NK-92 (cell line): Measurements from ENCODE around the gene SLC38A8.

Experiments used
- DNase-seq: peaks from one replicate; lab custom pipeline; 2025; ENCODE audit not compliant: unreplicated experiment; lab: John Stamatoyannopoulos, UW

SLC38A8 gene

GRCh38 chr16:84042308-84042878, at the start of gene SLC38A8:
SLC38A8 (minus strand) TSS chr16:84042795; CDS start chr16:84042157, 638 bp downstream.
- no peak for DNase-seq

DNA sequence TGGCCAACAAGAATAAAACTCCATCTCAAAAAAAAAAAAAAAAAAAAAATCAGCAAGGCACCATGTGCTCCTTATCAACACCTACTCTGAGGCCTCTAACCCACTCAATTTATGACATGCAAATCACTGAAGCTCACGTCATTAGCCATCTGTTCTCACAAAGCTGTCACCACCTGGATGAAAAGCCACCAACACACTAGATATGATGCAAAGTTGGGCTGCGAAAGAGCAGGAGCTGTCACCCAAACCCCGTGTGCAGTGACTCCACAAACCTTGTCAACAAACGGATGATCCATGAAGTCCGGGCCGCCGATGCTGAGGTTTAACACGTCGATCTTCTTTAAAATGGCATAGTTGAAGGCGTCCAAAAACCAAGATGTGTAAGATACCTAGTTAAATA, 48.9 kb upstream of the SLC38A8 start:
- no peak for DNase-seq

DNA sequence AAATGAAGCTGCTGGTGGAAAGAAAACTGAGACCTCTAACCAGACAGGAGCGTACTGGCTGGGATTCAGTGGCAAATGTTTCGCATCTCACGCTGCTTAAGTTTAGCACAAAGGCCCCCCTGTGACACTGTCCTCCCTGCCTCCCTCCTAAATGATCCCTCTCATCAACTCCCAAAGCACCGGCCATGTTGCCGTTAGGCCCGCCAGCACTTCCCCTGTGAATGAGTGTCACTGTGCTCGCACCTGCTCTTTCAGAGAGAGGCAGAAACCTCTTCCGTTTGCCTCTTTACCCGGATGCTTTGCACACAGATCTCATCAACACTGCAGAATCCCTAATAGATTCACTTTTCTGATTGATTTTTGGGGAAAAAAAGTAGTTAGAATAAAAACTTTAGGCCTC, 47.6 kb upstream of the SLC38A8 start:
- DNase-seq = no peak

DNA sequence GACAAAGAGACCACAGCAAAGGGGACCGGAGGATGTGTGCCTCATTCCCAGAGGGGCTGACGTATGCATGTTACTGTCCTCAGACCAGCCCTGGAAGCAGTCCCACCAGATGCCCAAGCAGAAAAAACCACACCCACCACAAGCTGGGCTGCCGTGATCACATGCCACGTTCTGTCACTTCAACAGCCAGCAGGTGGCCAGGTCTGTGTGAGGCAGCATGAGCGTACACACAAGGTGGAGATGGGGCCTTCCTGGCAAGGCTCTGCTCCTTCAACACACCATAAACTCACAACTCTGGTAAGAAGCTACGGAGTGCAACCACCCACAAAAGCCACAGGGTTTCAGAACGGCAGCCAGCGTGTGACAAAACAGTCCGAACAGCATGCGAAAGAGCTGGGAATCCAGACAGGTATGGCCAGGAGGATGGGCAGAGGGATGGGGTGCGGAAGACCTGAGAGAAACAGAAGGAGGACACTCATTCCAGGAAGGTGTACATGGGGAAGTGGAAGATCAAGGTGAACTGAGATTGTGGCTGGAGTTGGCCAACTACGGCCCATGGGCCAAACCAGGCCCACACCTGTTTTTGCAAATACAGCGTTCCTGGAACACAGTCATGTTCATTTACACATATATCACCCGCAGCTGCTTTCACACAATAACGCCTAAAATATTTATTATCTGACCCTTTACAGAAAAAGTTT, 46.2 kb upstream of the SLC38A8 start:
- DNase-seq = no peak

DNA sequence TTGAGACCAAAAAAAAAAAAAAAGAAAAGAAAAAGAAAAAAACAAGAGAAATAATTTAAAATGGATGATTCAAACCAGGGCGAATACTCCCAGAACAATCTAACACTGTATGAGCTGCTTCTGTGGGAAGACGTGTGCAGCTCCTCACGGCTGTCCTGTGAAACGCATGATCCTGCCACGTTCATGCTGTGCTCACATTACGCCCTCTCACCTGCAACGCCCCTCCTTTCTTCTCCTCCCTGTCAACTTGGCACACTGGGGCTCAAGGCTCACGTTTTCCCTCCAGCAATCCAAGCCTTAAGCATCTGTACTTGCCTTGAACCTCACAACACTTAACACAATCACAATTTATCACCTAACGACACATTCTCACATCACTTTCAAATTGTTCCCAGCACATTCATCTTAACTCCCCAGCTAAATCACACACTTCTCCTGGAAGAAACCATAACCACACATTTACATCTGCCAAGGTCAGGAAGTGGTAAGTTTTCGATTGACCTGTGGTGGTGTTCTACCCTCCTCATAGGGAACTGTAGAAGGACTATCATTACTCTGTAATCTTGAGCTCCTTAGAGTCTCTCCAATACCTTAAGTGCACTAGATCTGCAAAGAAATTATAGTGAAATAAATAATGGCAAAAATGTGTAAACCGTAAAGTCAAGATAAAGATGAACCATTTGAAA, 45.0 kb upstream of the SLC38A8 start:
- DNase-seq = no peak

DNA sequence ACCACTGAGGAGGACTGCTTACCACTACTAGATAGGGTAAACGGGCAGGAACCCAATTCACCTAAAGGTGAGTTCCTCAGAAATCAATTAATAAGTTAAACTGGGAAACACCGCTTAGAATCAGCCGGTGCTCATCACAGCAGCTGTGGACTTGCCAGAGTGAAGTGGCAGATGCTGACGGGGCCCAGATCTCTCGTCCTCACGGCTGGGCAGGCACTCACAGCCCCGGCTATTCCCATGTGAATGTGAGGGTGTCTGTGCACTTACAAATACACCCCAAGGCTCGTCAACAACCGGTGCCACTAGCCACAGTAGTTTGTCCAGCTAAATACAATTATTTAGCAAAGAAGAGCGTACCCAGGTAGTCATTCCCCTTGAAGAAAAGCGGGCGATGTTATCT, 44.4 kb upstream of the SLC38A8 start:
- DNase-seq = no peak

- DNase-seq = no peak
Measured at GRCh38 chr16:84086341-84086740, 43.7 kb upstream of the SLC38A8 start.

DNA sequence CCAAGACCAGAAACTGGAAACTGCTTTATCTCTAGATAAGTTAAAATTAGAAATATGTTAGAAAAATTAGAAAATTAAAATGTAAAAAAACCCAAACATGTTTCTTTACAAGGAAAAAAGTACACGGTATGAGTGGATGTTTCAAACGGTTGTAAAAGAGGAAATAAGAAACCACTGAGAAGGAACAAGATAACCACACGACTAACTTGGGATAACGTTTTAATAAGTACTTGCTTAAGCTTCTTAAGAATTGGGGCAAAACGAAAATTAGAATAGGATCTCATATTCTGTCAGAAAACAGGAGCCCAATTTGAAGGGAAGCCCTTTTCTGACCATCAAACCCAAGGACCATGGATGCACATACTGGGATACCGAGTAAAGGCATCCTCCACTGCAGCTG, 43.2 kb upstream of the SLC38A8 start:
- no peak for DNase-seq

DNA sequence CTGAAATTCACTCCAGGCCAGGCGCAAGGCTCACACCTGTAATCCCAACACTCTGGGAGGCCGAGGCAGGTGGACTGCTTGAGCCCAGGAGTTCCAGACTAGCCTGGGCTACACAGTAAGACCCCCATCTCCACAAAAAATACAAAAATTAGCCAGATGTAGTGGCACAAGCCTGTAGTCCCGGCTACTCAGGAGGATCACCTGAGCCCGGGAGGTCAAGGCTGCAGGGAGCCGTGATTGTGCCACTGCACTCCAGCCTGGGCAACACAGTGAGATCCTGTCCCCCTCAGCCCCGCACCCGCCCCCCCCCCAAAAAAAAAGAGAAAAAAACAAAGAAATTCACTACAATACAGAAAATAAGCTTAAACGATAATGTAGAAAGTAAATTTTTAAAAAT, 42.7 kb upstream of the SLC38A8 start:
- no peak for DNase-seq

DNA sequence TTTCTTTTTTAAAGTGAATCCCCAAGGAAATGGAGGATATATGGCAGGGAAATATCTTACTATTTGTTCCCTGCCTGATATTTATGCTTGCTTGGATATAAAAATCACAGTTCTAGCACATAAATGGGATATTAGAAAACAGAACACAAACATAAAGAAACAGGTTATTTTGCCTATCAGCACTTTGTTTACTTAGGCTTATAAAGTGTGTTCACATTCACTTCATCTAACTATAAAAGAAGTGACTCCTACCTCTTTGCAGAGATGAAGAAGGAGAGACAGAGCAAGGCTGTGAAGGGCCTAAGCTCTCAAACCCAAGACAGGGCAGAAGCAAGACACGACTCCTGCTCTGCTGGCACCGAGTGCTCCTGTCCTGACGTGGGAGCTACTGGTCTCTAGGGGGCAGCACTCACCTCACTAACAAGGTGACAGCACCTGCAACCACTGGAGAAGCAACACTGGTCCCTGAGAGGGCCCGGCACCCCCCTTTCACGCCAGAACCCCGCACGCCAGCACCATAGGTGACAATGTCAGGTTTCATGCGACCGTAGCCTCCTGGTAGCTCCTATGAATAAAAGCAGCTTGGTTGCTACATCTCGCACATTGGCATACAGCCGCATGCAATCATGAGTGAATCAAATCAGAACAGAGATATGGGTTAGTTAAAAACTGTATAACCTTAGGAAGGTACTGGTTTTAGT, 42.1 kb upstream of the SLC38A8 start:
- no peak for DNase-seq

DNA sequence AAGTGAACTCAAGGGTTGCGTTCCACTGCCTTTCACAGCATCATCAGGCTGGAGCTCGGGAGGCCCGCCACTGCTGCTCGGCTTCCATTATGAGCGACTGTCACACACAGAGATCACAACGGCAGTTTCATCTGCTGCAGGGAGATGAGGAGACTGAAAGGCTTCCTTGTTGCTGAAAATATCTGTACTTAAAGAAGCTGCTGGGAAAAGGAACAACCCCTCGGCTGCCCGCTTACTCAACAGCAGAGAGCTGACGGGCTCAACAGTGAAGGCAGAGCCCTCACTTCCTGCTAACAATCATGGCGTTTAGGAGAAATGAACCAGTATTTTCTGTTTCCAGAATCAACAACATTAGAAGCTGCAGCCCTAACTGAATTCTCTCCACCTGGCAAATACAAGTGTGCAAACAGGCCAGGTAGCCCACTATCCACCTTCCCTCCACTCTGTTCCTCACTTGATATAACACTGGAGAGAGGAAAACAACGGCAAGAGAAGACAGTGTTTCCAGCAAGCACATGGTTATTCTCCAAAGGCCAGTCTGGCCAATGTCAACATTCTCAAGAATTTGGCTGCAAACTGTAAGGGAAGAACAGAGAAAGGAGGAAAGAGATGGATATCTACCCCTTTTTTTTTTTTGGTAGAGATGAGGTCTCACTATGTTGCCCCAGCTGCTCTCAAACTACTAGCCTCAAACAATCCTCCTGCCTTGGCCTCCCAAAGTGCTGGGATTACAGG, 40.4 kb upstream of the SLC38A8 start:
- DNase-seq = no peak

GRCh38 chr16:84082110-84082509, 39.5 kb upstream of the SLC38A8 start:
- no peak for DNase-seq

- no peak for DNase-seq
Measured at GRCh38 chr16:84081446-84081989, 38.9 kb upstream of the SLC38A8 start.

DNA sequence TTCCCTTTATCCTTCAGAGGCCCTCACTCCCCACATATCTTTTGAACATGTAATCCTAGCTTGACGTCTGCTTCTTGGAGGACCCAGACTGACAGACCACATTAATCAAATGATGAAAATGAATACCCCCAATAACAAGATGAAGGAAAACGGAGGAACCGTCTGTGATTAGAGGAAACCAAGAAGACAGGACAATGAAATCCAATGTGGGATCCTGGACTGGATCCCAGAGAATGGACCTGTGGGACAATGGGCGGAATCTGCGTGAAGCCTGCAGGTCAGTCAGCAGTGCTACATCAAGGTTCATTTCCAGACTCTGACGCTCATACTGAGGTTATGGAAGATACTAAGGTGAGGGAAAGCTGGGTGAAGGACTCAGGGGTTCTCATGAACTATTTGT, 38.2 kb upstream of the SLC38A8 start:
- no peak for DNase-seq

DNA sequence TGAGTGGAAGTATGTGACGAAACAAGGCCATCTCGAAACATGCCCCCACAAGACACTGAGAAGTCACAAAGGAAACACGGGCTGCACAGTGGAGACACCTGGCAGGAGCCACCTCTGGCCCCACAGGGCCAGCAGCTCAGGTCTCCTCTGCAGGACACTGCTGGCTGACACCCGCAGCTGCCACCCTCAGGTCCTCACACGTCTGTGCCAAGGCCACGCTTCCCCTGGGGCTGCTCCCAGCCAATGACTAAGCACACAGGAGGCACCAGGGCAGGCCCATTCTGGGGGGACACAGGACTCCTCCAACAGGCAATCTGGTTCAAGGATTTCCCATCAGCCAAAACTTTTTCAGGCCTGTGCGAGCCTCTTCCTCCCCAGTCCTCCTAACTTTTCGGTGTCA, 37.8 kb upstream of the SLC38A8 start:
- DNase-seq = no peak

DNA sequence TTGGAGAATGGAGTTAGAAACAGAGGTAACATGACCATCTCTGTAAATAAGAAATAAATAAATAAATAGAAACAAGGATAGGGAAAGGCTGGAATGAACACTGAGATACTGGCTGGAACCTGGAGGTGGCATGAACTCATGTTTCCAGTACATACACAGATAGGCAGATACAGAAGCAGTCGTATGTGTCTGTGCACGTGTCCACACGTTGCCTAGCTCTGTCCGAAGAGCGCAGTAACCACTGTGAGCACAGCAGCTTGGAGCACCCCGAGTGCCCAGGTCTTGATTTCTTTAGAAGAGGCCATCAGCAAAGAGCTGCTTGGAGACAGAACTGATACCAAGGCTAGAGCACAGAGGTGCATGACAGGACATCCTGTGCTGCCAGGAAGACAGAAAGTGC, 37.1 kb upstream of the SLC38A8 start:
- no peak for DNase-seq

GRCh38 chr16:84075376-84075775, 32.8 kb upstream of the SLC38A8 start:
- DNase-seq = no peak

- DNase-seq = no peak
Measured at GRCh38 chr16:84074721-84075120, 32.1 kb upstream of the SLC38A8 start.

DNA sequence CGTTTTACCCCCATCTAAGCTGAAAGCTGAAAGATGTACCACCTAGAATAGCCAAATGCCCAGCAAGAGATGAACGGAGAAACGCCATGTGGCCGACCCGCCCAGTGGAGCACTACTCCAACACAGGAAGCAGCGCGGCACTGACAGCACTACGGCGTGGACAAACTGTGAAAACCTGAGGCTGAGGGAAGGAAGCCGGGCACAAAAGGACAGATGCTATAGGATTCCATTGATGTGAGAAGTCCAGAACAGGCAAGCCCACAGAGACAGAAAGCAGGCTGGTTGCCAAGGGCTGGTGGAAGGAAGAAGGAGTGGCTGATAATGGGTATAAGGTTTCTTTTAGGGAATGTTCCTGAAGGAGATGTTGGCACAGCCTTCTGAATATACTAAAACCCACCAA, 29.4 kb upstream of the SLC38A8 start:
- DNase-seq = no peak

GRCh38 chr16:84071121-84071520, 28.5 kb upstream of the SLC38A8 start:
- no peak for DNase-seq

- no peak for DNase-seq
Measured at GRCh38 chr16:84069540-84069939, 26.9 kb upstream of the SLC38A8 start.
